Measurements from ENCODE around the gene UBE2Q1. TPM values are rescaled to one million over a fixed set of nuclear protein-coding genes. Genes with fewer than 3 reads are reported as not detected.

Gene UBE2Q1
- total RNA-seq, 1 experiment from 2014 or later = 52.8 TPM

GRCh38 chr1:154557248-154557938 is 1.1 kb downstream of the UBE2Q1 start:
- Histone ChIP-seq H3K4me1 (replicated peaks; ENCODE audit: insufficient read depth) (peaks cover 16% of the 10 kb centered on the region; the same call in 1 of the 2 replicates), H3K27ac (no peak overlapping the region), H3K36me3 (ENCODE audit: low read depth) (peaks cover 35% of the 10 kb centered on the region), H3K4me2 (peak overlapping the region; percentile 96), H4K20me1 (ENCODE audit: insufficient read depth) (peaks cover 6% of the 10 kb centered on the region; the same call in 1 of the 2 replicates), H3K4me3 (peak overlapping the region; percentile 98), H3K79me2 (ENCODE audit: low read depth) (peaks cover 34% of the 10 kb centered on the region), H2AFZ (peak overlapping the region; percentile 63; the same call in 1 of the 2 replicates), H3K9me3 (ENCODE audit: insufficient read depth, low read depth) (no peaks in the 10 kb centered on the region), H3F3A (ENCODE audit: insufficient read depth, low read depth) (peaks cover 10% of the 10 kb centered on the region; the same call in 1 of the 2 replicates), H3K9me2 (ENCODE audit: insufficient read depth) (no peaks in the 10 kb centered on the region), H3K27me3 (ENCODE audit: insufficient read depth, low read depth) (no peaks in the 10 kb centered on the region)
- intact Hi-C loops (cut with micrococcal nuclease; ENCODE audit: unreplicated experiment) = loop anchor here (5.0 kb wide), 2 partner anchors 505 to 570 kb away; partner anchors contain the start of genes EFNA1 and EFNA4
- TSS peak; percentile 57 for BruUV-seq (replicated peaks)
- DNase-seq = no peak
- ChIA-PET POLR2A (ENCODE audit: unreplicated experiment) (interaction anchor here (0.6 to 1.2 kb wide), 3 partner anchors 310 to 375 kb away, joined by 3 to 10 read pairs (median 3); no protein-coding TSS in a partner anchor), CTCF (no interaction called here)
- TF ChIP-seq CTCF (conservative IDR thresholded peaks at IDR 0.05) = no peak
- TF ChIP-seq EZH2 (IDR thresholded peaks at IDR 0.05; ENCODE audit: low read depth) = no peak

GRCh38 chr1:154556422-154556821 is 2.0 kb downstream of the UBE2Q1 start:
- Histone ChIP-seq H3K27me3 (ENCODE audit: insufficient read depth, low read depth) (no peaks in the 10 kb centered on the region), H2AFZ (no peak overlapping the region), H3K9me3 (ENCODE audit: insufficient read depth, low read depth) (no peaks in the 10 kb centered on the region), H3K4me2 (peak overlapping the region; percentile 96), H4K20me1 (ENCODE audit: insufficient read depth) (peaks cover 6% of the 10 kb centered on the region; the same call in 1 of the 2 replicates), H3K4me3 (peak overlapping the region; percentile 98; the same call in 1 of the 2 replicates), H3K36me3 (ENCODE audit: low read depth) (peaks cover 37% of the 10 kb centered on the region), H3K27ac (no peak overlapping the region), H3K79me2 (ENCODE audit: low read depth) (peaks cover 34% of the 10 kb centered on the region), H3F3A (ENCODE audit: insufficient read depth, low read depth) (peaks cover 10% of the 10 kb centered on the region; the same call in 1 of the 2 replicates), H3K4me1 (replicated peaks; ENCODE audit: insufficient read depth) (peaks cover 16% of the 10 kb centered on the region; the same call in 1 of the 2 replicates), H3K9me2 (ENCODE audit: insufficient read depth) (no peaks in the 10 kb centered on the region)
- TF ChIP-seq EZH2 (IDR thresholded peaks at IDR 0.05; ENCODE audit: low read depth) (no peak), CTCF (conservative IDR thresholded peaks at IDR 0.05) (no peak)
- CTCF ChIA-PET = no interaction called here
- DNase-seq = no peak
- BruUV-seq (replicated peaks) = no TSS peak
- POLR2A ChIA-PET (ENCODE audit: unreplicated experiment) = interaction anchor here (0.6 kb wide), 1 partner anchor 311 kb away, joined by 3 read pairs; no protein-coding TSS in a partner anchor
- intact Hi-C loops (cut with micrococcal nuclease; ENCODE audit: unreplicated experiment) = loop anchor here (5.0 kb wide), 2 partner anchors 506 to 571 kb away; partner anchors contain the start of genes EFNA1 and EFNA4

- Histone ChIP-seq H3K4me1 (replicated peaks; ENCODE audit: insufficient read depth) (peaks cover 12% of the 10 kb centered on the region; the same call in 1 of the 2 replicates), H3K27me3 (ENCODE audit: insufficient read depth, low read depth) (no peaks in the 10 kb centered on the region), H3K9me2 (ENCODE audit: insufficient read depth) (no peaks in the 10 kb centered on the region), H3K79me2 (ENCODE audit: low read depth) (peaks cover 34% of the 10 kb centered on the region), H3K9me3 (ENCODE audit: insufficient read depth, low read depth) (no peaks in the 10 kb centered on the region), H2AFZ (no peak overlapping the region), H3K36me3 (ENCODE audit: low read depth) (peaks cover 48% of the 10 kb centered on the region), H3K4me3 (no peak overlapping the region), H4K20me1 (ENCODE audit: insufficient read depth) (peaks cover 6% of the 10 kb centered on the region), H3F3A (ENCODE audit: insufficient read depth, low read depth) (peaks cover 14% of the 10 kb centered on the region; the same call in 1 of the 2 replicates), H3K4me2 (no peak overlapping the region), H3K27ac (no peak overlapping the region)
- intact Hi-C loops (cut with micrococcal nuclease; ENCODE audit: unreplicated experiment) = no loop called here
- TF ChIP-seq CTCF (conservative IDR thresholded peaks at IDR 0.05) (no peak), EZH2 (IDR thresholded peaks at IDR 0.05; ENCODE audit: low read depth) (no peak)
- DNase-seq = no peak
- ChIA-PET POLR2A (ENCODE audit: unreplicated experiment) (interaction anchor here (0.6 kb wide), 1 partner anchor 248 kb away, joined by 3 read pairs; no protein-coding TSS in a partner anchor), CTCF (no interaction called here)
- no TSS peak for BruUV-seq (replicated peaks)
These were observed 5.1 kb downstream of the UBE2Q1 start for GRCh38 chr1:154553056-154554030.

Measured in PC-9 (cell line).